Testis (tissue), 2 donors: Measurements from ENCODE around the gene NPTN.

Experiments used
- CTCF ChIP-seq, 3 experiments: fragments of 450-650 bp in 2 of 3; fragments of 200-600 bp in 1 of 3; sonication (generic) in 1 of 3; IDR thresholded peaks; one replicate each; pipeline ENCODE4 v1.5.1; 2016 to 2019; ENCODE audit warnings: antibody characterized with exemption in 3 of 3, mild to moderate bottlenecking in 2 of 3, moderate library complexity in 1 of 3
- POLR2A ChIP-seq: fragments of 450-650 bp; IDR thresholded peaks from one replicate; pipeline ENCODE4 v1.6.1; 2017; ENCODE audit warnings: antibody characterized with exemption, mild to moderate bottlenecking, moderate library complexity

DNA sequence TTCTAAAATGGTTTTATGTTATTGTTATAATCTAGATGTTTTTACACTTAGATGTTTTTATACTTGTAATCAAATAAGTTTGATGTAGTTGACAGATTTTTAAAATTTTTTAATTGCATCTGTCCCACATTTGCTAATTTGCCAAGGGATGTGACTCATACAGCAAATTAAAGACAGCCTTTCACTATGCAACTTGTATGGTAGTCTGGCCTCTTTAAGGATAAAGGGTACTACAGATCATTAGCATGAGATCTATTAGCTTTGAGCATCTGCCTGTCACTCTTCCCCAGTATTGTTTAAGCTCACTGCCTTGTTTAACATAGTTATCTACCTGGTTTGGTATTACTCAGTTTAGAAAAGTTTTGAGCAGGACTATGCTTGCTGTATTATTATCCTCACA is 83.0 kb downstream of the NPTN start:
- TF ChIP-seq CTCF (IDR thresholded peaks at IDR 0.05): no peak
- TF ChIP-seq POLR2A: no peak
